Measurements from ENCODE around the gene SRSF6. TPM values are rescaled to one million over a fixed set of nuclear protein-coding genes. Genes with fewer than 3 reads are reported as not detected.

Gene SRSF6
- total RNA-seq, 1 donor from 2014 or later = 150 TPM

DNA sequence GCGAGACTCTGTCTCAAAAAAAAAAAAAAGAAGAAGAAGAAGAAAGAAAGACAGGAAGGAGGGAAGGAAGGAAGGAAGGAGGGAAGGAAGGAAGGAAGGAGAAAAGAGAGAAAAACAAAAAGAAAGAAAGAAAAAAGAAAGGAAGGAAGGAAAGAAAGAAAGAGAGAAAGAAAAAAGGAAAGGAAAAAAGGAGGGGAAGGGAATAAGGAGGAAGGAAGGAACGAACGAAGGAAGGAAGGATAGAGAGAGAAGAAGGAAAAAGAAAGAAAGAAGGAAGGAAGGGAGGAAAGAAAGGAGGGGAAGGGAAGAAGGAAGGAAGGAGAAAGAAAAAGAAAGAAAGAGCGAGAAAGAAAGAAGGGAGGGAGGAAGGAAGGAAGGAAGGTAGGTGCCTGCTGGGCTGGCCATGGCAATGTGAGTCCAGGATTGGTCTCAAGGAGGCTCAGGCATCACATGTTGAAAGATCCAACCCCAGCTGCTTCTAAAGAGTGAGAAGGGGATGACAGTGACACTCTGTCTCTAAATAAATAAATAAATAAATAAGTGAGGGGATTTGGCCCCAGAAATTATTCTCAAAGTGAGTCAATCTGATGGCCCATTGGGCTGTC is 24.3 kb upstream of the SRSF6 start:
- Histone ChIP-seq H3K4me1 (ENCODE audit: insufficient read depth, low read length) (no peaks in the 10 kb centered on the region), H3K27me3 (ENCODE audit: insufficient read depth, low read length) (no peaks in the 10 kb centered on the region), H2AFZ (ENCODE audit: low read depth, low read length) (no peak overlapping the region), H4K20me1 (ENCODE audit: insufficient read depth, low read length) (no peaks in the 10 kb centered on the region), H3K4me2 (ENCODE audit: low read length) (no peak overlapping the region), H3K9me3 (ENCODE audit: insufficient read depth, low read depth, low read length) (no peaks in the 10 kb centered on the region), H3K27ac (ENCODE audit: low read depth, low read length) (no peak overlapping the region), H3K79me2 (ENCODE audit: insufficient read depth, low read length) (no peaks in the 10 kb centered on the region), H3K36me3 (ENCODE audit: insufficient read depth, low read length) (no peaks in the 10 kb centered on the region), H3K4me3 (ENCODE audit: insufficient read depth, low read depth, low read length) (no peak overlapping the region), H3K9ac (ENCODE audit: low read length) (no peak overlapping the region)
- no peaks in the 10 kb centered on the region for H3K4me1 Mint-ChIP-seq (ENCODE audit: low read depth, unreplicated experiment)
- H3K27ac Mint-ChIP-seq (ENCODE audit: unreplicated experiment) = no peak overlapping the region
- TF ChIP-seq CTCF (IDR thresholded peaks at IDR 0.05; ENCODE audit: insufficient read depth, low read depth, low read length) (no peak), EZH2 (IDR thresholded peaks at IDR 0.05; ENCODE audit: insufficient read depth, low read length) (no peak)
- no peaks in the 10 kb centered on the region for H3K36me3 Mint-ChIP-seq (ENCODE audit: low read depth, unreplicated experiment)
- no peak for DNase-seq (ENCODE audit: low read depth)
- H3K9me3 Mint-ChIP-seq (ENCODE audit: unreplicated experiment) = peaks cover 2% of the 10 kb centered on the region
- H3K27me3 Mint-ChIP-seq (ENCODE audit: low read depth, unreplicated experiment) = peaks cover 12% of the 10 kb centered on the region
- H3K4me3 Mint-ChIP-seq (ENCODE audit: unreplicated experiment) = no peak overlapping the region
- no peak for FAIRE-seq

DNA sequence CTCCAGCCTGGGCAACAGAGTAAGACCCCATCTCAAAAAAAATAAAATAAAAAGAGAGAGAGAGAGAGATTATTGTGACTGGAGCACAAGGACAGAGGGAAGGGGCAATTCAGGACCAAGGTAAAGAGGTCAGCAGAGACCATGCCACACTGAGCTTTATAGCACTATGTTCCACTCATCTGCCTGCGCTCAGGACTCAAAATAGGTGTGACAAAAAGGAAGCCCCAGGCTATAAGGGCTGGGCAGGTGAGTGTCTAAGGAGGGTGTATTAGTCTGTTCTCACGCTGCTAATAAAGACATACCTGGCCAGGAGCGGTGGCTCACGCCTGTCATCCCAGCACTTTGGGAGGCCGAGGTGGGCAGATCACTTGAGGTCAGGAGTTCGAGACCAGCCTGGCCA is 23.1 kb upstream of the SRSF6 start:
- H4K20me1 ChIP-seq (ENCODE audit: insufficient read depth, low read length) = no peaks in the 10 kb centered on the region
- H3K27ac ChIP-seq (ENCODE audit: low read depth, low read length) = no peak overlapping the region
- Mint-ChIP-seq H3K4me3 (ENCODE audit: unreplicated experiment) (no peak overlapping the region), H3K27me3 (ENCODE audit: low read depth, unreplicated experiment) (peaks cover 12% of the 10 kb centered on the region), H3K4me1 (ENCODE audit: low read depth, unreplicated experiment) (no peaks in the 10 kb centered on the region), H3K36me3 (ENCODE audit: low read depth, unreplicated experiment) (no peaks in the 10 kb centered on the region), H3K27ac (ENCODE audit: unreplicated experiment) (no peak overlapping the region), H3K9me3 (ENCODE audit: unreplicated experiment) (peaks cover 5% of the 10 kb centered on the region)
- TF ChIP-seq EZH2 (IDR thresholded peaks at IDR 0.05; ENCODE audit: insufficient read depth, low read length) = no peak
- no peak for TF ChIP-seq CTCF (IDR thresholded peaks at IDR 0.05; ENCODE audit: insufficient read depth, low read depth, low read length)
- no peak overlapping the region for H3K4me3 ChIP-seq (ENCODE audit: insufficient read depth, low read depth, low read length)
- H3K4me1 ChIP-seq (ENCODE audit: insufficient read depth, low read length) = no peaks in the 10 kb centered on the region
- H2AFZ ChIP-seq (ENCODE audit: low read depth, low read length) = no peak overlapping the region
- no peaks in the 10 kb centered on the region for H3K79me2 ChIP-seq (ENCODE audit: insufficient read depth, low read length)
- DNase-seq (ENCODE audit: low read depth) (no peak), FAIRE-seq (no peak)
- no peaks in the 10 kb centered on the region for H3K27me3 ChIP-seq (ENCODE audit: insufficient read depth, low read length)
- H3K9ac ChIP-seq (ENCODE audit: low read length) = no peak overlapping the region
- no peaks in the 10 kb centered on the region for H3K36me3 ChIP-seq (ENCODE audit: insufficient read depth, low read length)
- H3K4me2 ChIP-seq (ENCODE audit: low read length) = no peak overlapping the region
- no peaks in the 10 kb centered on the region for H3K9me3 ChIP-seq (ENCODE audit: insufficient read depth, low read depth, low read length)

DNA sequence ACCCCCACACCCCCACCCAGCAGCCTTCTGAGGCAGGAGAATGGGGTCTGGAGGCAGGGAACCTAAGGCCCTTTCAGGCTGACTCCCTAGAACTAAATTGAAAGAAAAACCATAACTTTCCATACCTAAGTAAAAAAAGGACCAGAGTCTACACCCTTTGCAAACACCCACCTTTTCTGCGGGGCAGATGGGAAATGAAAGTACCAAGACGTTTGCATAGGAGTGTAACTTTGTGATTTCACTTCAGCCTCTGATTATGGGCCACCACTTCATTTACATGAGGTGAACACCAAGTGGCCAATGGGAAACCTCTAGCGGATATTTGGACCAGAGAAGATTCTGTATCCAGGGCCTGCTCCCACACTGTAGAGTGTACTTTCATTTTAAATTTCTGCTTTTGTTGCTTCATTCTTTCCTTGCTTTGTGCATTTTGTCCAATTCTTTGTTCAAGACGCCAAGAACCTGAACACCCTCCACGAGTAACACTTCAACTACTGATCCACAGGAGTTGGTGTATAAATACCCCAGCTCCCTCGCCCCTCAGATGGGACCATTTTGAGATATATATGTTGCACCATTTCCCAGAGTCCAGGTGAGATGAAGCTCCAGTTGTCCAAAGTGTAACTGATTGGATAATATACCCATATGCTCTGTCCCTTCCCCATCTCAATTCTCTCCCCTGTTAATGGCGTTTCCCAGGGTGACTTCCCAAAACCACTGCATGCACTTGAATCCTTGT is 18.9 kb upstream of the SRSF6 start:
- no peak overlapping the region for H3K4me2 ChIP-seq (ENCODE audit: low read length)
- no peaks in the 10 kb centered on the region for H3K4me1 Mint-ChIP-seq (ENCODE audit: low read depth, unreplicated experiment)
- H3K9me3 ChIP-seq (ENCODE audit: insufficient read depth, low read depth, low read length) = no peaks in the 10 kb centered on the region
- no peaks in the 10 kb centered on the region for H3K79me2 ChIP-seq (ENCODE audit: insufficient read depth, low read length)
- DNase-seq (ENCODE audit: low read depth) (no peak), FAIRE-seq (no peak)
- H3K4me3 Mint-ChIP-seq (ENCODE audit: unreplicated experiment) = no peak overlapping the region
- no peak overlapping the region for H3K27ac Mint-ChIP-seq (ENCODE audit: unreplicated experiment)
- H3K36me3 Mint-ChIP-seq (ENCODE audit: low read depth, unreplicated experiment) = no peaks in the 10 kb centered on the region
- no peaks in the 10 kb centered on the region for H4K20me1 ChIP-seq (ENCODE audit: insufficient read depth, low read length)
- peaks cover 2% of the 10 kb centered on the region for H3K9me3 Mint-ChIP-seq (ENCODE audit: unreplicated experiment)
- H3K27ac ChIP-seq (ENCODE audit: low read depth, low read length) = no peak overlapping the region
- peaks cover 11% of the 10 kb centered on the region for H3K27me3 Mint-ChIP-seq (ENCODE audit: low read depth, unreplicated experiment)
- H3K4me3 ChIP-seq (ENCODE audit: insufficient read depth, low read depth, low read length) = no peak overlapping the region
- no peaks in the 10 kb centered on the region for H3K4me1 ChIP-seq (ENCODE audit: insufficient read depth, low read length)
- H3K36me3 ChIP-seq (ENCODE audit: insufficient read depth, low read length) = no peaks in the 10 kb centered on the region
- no peaks in the 10 kb centered on the region for H3K27me3 ChIP-seq (ENCODE audit: insufficient read depth, low read length)
- H3K9ac ChIP-seq (ENCODE audit: low read length) = no peak overlapping the region
- no peak overlapping the region for H2AFZ ChIP-seq (ENCODE audit: low read depth, low read length)
- TF ChIP-seq EZH2 (IDR thresholded peaks at IDR 0.05; ENCODE audit: insufficient read depth, low read length) (no peak), CTCF (IDR thresholded peaks at IDR 0.05; ENCODE audit: insufficient read depth, low read depth, low read length) (no peak)
